NCI-H2107 treated with DMSO at 0.1 percent for 48 hours (cell line): Measurements from ENCODE around the gene IFIT2.
"Not testable (repeated sequence)": the region's sequence is repeated elsewhere in the genome, so short reads cannot be mapped to it uniquely, and the experiment has no call there.

Experiments
- DNase-seq: peaks from one replicate; lab custom pipeline; 2025; ENCODE audit not compliant: unreplicated experiment; lab: John Stamatoyannopoulos, UW

The IFIT2 gene

GRCh38 chr10:89337484-89337883 lies 35.6 kb downstream of the IFIT2 start:
- DNase-seq, result no peak

DNA sequence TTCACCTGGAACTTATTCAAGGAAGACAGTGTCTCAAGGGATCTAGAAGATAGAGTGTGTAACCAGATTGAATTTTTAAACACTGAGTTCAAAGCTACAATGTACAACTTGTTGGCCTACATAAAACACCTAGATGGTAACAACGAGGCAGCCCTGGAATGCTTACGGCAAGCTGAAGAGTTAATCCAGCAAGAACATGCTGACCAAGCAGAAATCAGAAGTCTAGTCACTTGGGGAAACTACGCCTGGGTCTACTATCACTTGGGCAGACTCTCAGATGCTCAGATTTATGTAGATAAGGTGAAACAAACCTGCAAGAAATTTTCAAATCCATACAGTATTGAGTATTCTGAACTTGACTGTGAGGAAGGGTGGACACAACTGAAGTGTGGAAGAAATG lies 36.9 kb downstream of the IFIT2 start:
- DNase-seq, result no peak

GRCh38 chr10:89339875-89340274 lies 38.0 kb downstream of the IFIT2 start:
- DNase-seq, result no peak

GRCh38 chr10:89341649-89342048 lies 39.8 kb downstream of the IFIT2 start:
- no peak for DNase-seq

- no peak for DNase-seq
Measured at GRCh38 chr10:89342206-89342958, 40.5 kb downstream of the IFIT2 start.

DNA sequence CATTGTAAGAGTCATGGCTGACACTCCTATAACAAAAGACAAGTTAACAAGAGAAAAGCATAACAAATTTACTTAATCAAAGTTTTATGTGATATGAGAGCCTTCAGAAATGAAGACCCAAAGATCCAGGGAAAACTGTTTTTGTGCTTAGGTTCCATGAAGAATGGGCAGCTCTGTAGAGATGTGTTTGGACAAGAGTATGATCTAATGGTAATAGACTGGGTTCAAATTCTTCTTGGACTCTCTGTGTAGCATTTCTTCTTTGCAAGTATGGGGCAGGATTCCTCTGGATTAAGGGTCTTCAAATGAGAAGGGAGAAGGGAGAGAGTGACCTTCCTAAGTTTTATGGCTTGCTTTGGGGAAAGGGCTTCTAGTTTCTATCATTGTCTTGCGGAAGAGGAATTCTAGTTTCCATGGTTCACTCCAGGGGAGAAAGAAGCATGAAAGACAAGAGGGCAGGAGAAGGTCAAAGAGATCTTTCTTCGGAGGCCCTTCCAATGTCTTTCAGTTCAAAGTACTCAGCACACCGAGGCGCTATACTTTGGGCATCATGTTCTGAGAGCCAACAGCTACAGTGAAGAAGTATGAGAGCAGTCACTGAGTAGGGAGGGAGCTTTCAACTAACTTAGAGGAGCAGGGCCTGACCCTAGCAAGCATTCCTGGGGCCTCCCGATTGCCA lies 41.4 kb downstream of the IFIT2 start:
- no peak for DNase-seq

- DNase-seq, result no peak
Measured at GRCh38 chr10:89344156-89344555, 42.3 kb downstream of the IFIT2 start.

- no peak for DNase-seq
Measured at GRCh38 chr10:89345367-89346000, 43.6 kb downstream of the IFIT2 start.

DNA sequence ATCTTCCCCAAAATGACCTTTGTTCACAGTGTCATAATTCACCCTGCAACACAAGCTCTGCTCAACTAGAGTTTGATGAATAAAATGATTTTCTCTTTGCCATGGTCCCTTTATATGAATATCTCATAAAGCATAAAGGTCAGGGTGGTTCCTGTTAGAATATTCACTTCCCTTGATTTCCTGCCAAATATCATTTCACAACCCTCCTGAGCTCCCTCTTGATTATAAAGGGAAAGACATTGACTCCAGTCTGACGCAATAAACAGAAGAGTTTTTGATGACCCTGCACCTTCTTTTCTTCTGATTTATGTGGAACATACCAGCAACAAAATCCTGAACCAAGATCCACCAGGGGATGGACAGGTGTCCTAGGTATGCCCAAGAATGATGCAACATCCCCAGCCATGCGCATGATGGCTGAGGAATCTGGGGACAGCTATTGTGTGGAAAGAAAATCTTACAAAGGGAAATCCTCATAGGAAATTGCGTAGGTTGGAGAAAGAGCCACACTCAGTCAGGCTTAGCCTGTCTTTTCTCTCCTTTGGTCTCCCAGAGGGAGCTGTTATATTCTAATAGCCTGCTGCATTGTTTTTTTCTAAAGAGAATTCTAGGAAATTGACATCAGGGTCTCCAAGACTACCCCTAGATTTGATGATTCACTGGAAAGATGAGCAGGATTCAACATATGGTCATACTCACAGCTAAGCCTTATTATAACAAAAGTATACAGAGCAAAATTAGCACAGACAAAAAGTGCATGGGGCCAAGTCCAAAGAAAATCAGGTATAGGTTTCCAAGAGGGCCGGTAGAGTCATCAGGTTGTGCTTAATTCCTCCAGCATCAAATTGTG lies 44.8 kb downstream of the IFIT2 start:
- DNase-seq, result no peak

- DNase-seq, result no peak
Measured at GRCh38 chr10:89347701-89348457, 46.0 kb downstream of the IFIT2 start.

- no peak for DNase-seq
Measured at GRCh38 chr10:89348481-89348880, 46.6 kb downstream of the IFIT2 start.

GRCh38 chr10:89348975-89349374 lies 47.1 kb downstream of the IFIT2 start:
- no peak for DNase-seq

DNA sequence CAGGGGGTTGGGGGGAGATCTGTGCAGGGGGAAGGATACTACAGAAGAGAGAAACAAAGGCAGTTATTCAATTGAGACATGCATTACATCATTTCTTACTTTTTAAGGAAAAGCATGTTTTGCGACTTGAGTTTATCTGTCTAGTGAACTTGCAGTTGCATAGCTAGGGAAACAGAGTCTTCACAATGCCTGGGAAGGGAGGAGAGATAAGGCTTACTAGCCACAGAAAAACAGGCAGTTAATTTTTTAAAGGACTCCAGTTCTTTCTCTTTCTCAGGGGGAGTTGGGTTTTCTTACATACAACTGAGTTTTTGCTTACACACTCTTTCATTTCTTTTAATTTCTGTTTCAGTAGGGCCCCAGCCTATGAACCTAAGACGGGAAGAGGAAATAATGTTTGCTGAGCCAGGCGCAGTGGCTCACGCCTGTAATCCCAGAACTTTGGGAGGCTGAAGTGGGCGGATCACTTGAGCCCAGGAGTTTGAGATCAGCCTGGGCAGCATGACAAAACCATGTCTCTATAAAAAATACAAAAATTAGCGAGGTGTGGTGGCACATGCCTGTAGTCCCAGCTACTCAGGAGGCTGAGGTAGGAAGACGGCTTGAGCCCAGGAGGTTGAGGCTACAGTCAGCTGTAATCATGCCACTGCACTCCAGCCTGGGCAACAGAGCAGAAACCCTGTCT lies 48.9 kb downstream of the IFIT2 start:
- not testable (repeated sequence) for DNase-seq

DNA sequence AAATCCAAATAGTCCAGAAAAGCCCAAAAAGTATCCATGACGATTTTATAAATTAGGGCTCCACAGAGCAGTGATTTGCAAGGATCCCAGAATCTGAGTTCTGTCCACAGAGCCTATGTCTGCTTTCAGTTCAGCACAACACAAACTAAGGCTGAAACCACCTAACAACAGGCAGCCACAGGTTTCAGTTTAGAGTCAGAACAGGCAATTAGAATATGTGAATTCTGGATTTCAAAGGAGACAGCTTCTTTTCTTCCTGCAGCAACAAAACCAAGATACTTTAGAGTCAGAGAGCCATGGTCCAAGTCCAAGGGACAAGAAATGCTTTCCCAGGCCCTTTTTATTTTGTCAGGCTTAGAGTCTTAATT lies 49.5 kb downstream of the IFIT2 start:
- no peak for DNase-seq

GRCh38 chr10:89351780-89352597 lies 50.1 kb downstream of the IFIT2 start:
- DNase-seq, result no peak

DNA sequence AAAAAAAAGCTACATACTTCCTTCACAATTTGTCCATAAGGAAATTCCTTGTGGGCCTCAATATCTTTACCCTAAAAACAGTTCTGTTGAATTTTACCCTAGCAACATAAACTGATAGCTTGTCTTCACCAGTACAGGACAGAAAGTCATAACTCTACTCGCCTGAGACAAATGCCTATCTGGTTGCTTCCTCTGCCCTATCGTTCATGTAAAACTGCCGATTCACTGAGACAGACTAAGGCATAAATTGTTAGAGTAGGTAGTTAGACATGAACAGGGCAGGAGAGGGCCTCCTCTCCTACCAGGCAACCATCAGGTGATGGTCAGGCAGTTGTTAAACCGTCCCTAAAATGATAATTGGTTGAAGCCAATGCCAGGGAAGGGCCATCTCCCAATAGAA lies 51.0 kb downstream of the IFIT2 start:
- DNase-seq, result no peak

DNA sequence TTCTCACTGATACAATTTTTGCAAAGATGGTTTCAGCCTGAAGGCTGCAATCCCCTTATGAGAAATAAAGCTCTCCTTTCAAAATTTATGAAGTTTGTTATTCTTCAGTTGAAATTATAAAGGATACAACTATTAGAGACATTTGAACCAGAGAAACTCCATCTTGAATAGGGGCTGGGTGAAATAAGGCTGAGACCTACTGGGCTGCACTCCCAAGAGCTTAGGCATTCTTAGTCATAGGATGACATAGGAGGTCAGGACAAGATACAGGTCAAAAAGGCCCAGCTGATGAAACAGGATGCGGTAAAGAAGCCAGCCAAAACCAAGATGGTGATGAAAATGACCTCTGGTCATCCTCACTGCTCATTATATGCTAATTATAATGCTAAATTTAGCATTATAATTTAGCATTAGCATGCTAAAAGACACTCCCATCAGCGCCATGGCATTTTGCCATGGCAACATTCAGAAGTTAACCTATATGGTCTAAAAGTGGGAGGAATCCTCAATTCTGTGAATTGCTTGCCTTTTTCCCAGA lies 53.6 kb downstream of the IFIT2 start:
- DNase-seq, result no peak

DNA sequence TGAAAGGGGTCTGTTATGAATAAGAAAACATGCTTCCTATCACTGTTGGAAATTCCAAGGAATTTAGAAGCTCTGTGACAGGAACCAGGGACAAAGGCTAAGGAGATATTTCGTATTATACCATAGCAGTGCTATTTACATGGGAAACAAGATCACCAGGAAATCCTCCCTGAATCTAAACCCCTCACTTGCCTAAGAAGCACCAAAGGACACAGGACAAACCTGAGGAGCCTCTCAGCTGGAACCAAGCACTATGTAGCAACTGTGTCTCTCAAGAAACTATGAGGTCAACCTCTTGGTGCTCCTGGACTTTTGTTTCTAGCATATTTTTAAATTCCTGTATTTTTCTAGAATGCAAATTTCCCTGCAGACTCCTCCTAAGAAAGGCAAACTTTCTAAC lies 55.2 kb downstream of the IFIT2 start:
- no peak for DNase-seq

DNA sequence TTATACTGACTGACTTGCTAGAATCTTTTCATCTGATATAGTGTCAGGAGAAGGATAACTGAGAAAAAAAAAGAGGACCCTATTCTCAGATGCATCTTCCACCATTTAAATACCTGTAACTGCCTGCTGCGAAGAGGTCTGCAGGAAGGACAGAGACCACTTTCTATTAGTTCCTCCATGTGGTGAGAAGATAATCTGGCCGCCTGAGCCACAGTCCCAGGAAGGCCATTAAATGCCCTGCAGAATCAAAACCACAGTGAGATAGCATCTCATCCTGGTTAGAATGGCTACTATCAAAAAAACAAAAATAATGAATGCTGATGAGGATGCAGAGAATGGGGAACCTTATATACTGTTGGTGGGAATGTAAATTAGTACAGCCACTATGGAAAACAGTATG lies 56.1 kb downstream of the IFIT2 start:
- DNase-seq, result no peak
